22Rv1 (cell line): Measurements from ENCODE around the gene POLD4.

Source experiments
- H3K27ac ChIP-seq: fragments of 450-650 bp; 2 replicates; pipeline ENCODE4 v1.5.1; 2017
- ZFX ChIP-seq: fragments of 450-650 bp; IDR thresholded peaks from 2 replicates; pipeline ENCODE4 v1.6.1; 2017; ENCODE audit warnings: antibody characterized with exemption, borderline replicate concordance
- TF ChIP-seq, protein P1 (sequence below): fragments of 450-650 bp; IDR thresholded peaks from 2 replicates; pipeline ENCODE4 v1.5.1; 2017; ENCODE audit warnings: mild to moderate bottlenecking

The POLD4 gene

DNA sequence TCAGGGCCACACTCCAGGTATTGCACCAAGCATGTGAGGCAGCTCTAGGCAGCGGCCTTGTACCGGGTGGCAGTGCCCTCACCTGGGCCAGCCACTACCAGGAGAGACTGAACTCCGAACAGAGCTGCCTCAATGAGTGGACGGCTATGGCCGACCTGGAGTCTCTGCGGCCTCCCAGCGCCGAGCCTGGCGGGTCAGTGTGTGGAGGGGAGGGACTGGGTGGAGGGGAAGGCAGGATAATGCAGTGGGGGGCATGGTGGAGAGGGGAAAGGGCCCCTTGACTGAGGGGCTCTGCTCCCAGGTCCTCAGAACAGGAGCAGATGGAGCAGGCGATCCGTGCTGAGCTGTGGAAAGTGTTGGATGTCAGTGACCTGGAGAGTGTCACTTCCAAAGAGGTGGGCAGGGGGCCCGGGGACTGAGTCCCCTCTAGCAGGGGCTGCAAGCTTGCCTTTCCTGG is 45.8 kb downstream of the POLD4 start:
- no peak overlapping the region for H3K27ac ChIP-seq
- TF ChIP-seq, protein P1, sequence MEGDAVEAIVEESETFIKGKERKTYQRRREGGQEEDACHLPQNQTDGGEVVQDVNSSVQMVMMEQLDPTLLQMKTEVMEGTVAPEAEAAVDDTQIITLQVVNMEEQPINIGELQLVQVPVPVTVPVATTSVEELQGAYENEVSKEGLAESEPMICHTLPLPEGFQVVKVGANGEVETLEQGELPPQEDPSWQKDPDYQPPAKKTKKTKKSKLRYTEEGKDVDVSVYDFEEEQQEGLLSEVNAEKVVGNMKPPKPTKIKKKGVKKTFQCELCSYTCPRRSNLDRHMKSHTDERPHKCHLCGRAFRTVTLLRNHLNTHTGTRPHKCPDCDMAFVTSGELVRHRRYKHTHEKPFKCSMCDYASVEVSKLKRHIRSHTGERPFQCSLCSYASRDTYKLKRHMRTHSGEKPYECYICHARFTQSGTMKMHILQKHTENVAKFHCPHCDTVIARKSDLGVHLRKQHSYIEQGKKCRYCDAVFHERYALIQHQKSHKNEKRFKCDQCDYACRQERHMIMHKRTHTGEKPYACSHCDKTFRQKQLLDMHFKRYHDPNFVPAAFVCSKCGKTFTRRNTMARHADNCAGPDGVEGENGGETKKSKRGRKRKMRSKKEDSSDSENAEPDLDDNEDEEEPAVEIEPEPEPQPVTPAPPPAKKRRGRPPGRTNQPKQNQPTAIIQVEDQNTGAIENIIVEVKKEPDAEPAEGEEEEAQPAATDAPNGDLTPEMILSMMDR = no peak
- no peak for TF ChIP-seq ZFX

DNA sequence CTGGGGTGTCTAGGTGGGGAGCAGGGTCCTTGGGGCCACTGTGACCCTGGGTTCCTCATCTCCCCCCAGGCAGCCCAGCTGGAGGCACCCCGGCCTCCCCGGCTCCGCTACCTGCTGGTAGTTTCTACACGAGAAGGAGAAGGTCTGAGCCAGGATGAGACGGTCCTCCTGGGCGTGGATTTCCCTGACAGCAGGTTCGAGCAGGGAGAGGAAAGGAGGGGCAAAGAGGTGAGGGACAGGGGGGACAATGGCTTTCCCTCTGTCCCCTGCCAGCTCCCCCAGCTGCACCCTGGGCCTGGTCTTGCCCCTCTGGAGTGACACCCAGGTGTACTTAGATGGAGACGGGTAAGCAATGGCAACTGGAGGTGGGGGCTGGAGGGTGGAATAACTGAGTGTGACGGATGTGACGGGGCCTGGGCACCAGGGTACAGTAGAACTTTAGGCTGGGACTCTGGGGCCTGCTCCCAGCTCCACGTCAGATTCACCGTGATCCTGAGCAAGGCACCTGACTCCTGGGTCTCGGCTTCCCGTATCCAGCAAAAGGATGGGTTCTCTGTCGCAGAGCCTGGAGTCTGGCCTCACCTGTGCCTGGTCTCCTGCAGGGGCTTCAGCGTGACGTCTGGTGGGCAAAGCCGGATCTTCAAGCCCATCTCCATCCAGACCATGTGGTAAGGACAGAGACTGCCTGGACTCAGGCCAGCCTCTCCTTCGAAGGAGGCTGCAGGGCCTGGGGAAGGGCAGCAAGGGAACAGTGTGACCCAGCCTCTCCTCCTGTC is 46.4 kb downstream of the POLD4 start:
- H3K27ac ChIP-seq = 0 out of 2 replicates have a peak overlapping the region, but pooled peaks have one; percentile 97
- TF ChIP-seq, protein P1 = no peak
- TF ChIP-seq ZFX = no peak

DNA sequence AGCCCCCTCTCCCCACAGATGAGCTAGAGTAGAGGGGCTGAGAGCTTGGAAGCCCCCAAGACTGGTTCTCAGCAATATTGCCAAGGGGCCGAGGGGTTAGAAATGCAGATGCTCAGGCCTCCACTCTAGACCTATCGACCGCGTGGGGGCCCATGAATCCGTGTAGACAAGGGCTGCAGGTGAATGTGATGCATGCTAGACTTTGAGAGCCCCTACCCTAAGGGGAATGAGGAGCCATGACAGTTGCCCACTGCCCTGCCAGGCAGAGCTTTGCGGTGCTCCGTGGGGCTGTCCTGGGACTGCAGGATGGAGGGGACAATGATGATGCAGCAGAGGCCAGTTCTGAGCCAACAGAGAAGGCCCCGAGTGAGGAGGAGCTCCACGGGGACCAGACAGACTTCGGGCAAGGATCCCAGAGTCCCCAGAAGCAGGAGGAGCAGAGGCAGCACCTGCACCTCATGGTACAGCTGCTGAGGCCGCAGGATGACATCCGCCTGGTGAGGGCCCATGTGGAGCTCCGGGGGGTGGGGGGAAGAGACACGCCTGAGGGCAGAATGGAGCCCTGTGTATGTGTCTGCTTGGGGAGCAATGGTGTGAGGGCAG is 48.7 kb downstream of the POLD4 start:
- no peak for TF ChIP-seq ZFX
- TF ChIP-seq, protein P1 = no peak
- peak overlapping the region; percentile 97 for H3K27ac ChIP-seq

DNA sequence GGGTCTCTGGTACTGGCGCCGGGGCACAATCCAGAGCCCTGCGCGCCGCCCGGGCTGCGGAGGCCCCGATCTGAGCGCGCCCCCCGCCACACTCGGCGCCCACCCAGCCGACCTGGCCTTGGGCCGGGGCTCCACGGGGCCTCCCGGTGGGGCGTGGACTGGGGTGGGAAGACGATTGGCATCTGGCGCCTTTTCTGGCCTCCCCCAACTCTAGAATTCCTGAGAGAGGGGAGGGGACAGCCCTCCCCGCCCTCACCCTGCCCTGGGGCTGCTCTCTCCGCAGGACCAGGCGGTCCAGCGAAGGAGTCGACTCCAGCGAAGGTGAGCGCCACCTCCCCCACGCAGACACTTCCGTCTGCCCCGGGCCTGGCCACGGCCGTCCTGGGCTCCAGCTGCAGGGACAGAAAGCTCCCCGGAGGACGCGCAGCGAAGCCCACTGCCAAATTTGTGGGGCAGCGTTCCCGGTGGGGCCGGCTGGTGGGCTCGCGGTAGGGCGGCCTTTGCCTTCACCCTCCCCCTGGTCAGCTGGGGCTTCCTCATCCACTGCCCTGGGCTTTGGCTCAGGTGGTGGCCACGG is 49.4 kb downstream of the POLD4 start:
- TF ChIP-seq, protein P1 = no peak
- no peak for TF ChIP-seq ZFX
- peak overlapping the region; percentile 97 for H3K27ac ChIP-seq

DNA sequence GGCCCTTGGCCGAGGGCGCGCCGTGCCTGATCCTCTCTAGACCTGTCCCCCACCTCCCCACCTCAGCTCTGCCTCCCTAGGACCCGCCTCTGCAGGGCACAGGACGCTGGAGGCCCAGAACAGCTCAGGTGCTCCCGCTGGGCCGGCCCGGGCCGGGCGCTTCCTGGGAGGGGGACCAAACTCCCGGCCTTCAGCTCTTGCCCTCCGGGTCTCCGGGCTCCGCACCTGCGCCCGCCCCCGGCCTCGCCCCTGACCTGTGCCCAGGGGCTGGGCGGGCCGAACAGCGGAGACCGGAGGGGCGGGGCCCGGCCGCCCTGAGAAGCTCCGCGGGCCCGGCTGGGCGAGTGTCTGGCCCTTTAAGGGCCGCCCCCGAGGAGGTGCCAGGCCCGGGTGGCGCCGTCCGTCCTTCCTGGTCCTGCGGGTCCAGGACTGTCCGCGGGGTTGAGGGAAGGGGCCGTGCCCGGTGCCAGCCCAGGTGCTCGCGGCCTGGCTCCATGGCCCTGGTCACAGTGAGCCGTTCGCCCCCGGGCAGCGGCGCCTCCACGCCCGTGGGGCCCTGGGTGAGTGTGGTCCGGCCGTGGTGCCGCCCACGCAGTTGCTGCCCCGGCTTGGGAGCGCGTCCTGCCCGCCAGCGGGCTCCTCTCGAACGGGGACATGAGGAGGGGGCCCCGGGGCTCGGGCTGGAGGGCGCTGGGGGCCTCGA is 50.1 kb downstream of the POLD4 start, which contains the start of gene SSH3:
Gene SSH3 (plus strand): TSS at position 399 of the 703 bp plus-strand sequence. CDS start 96 bp downstream, at position 495.
- peak within 1 kb of the TSS; percentile 97 for H3K27ac ChIP-seq
- TF ChIP-seq ZFX = no peak

DNA sequence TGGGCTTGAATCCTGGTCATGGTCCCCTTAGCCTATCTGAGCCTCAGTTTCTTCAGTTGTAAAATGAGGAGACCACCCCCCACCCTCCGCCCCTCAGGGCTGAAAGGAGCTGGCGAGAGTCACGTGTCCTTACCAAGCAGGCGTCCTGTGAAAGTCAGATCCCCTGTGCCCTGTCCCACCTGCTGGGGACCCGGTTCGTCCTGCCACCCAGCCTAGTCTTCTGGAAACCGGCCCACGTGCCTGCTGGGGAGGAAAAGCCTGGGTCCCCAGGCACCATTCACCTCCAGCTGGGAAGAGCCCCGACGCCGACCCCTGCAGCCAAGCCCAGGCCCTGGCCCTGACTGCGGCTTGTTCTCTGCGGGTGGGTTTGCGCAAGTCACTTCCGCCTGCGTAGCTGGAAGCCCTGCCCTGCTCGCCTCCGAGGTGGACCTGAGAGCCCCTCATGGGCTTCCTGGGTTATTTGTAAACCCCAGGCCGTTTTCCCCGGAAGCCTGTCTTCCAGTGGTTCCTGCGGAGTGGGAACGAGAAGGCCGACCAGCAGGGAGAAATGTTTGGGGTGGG is 50.7 kb downstream of the POLD4 start:
- TF ChIP-seq, protein P1 = no peak
- TF ChIP-seq ZFX = no peak
- H3K27ac ChIP-seq = peak overlapping the region; percentile 97

DNA sequence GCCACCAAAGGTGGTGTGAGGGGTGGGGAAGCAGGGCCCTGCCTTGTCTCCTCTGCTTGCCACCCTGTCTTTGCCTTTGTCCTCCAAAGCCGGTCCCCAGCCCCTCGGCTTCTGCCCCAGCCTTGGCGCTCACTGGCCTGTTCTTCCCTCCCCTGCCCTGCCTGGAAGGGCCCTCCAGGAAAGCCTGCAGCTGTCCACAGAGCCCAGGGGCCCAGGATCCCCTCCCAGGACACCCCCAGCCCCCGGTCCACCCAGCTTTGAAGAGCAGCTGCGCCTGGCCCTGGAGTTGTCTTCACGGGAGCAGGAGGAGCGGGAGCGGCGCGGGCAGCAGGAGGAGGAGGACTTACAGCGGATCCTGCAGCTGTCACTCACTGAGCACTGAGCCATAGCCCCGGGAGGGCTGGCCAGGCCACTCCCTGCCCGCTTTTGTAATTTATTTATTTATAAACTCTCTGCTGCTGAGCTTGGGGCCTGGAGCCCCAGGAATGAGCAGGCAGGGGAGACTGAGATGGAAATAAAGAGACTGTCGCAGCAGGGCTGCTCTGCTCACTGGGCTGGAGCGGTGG is 51.3 kb downstream of the POLD4 start:
- H3K27ac ChIP-seq = peak overlapping the region; percentile 97
- no peak for TF ChIP-seq ZFX
- TF ChIP-seq, protein P1 = no peak
